ENCODE results near the gene LILRB5. TPM values are rescaled to one million over a fixed set of nuclear protein-coding genes. Genes with fewer than 3 reads are reported as not detected.

Gene LILRB5
- total and polyA plus RNA-seq, 9 of the 15 experiments (the other 6 are each of a cell fraction or from before 2014, with no cell fraction given), result not detected

GRCh38 chr19:54266133-54266532 lies 9.1 kb upstream of the LILRB5 start (continued):
- peak in 1 of 2 experiments; percentile 93; a peak in 3 of 4 replicates for TF ChIP-seq RCOR1 (IDR thresholded peaks at IDR 0.05; ENCODE audit: borderline replicate concordance in 1 of 2, low read depth in 2 of 2, low read length in 2 of 2)
- no peak for TF ChIP-seq MGA (IDR thresholded peaks at IDR 0.05)
- 0 out of 4 replicates have a peak, but pooled peaks of 1 of the 2 experiments have one; percentile 38 for TF ChIP-seq MLLT1 (IDR thresholded peaks at IDR 0.05)
- TF ChIP-seq CTBP1 (IDR thresholded peaks at IDR 0.05; ENCODE audit: borderline replicate concordance), result peak; percentile 98
- no peak for TF ChIP-seq RBM39 (optimal IDR thresholded peaks at IDR 0.05; ENCODE audit: low read depth, low read length)
- no peak for TF ChIP-seq KDM5B (IDR thresholded peaks at IDR 0.05; ENCODE audit: insufficient replicate concordance, low read depth, low read length)
- no peak for TF ChIP-seq TAL1 (IDR thresholded peaks at IDR 0.05)
- no peak for TF ChIP-seq CHD1 (IDR thresholded peaks at IDR 0.05; ENCODE audit: low read length)
- TF ChIP-seq NFRKB (IDR thresholded peaks at IDR 0.05; ENCODE audit: low read depth), result no peak
- TF ChIP-seq CTCFL (IDR thresholded peaks at IDR 0.05; ENCODE audit: borderline replicate concordance, insufficient read depth, low read depth, low read length, poor library complexity, severe bottlenecking), result peak; percentile 79
- no peak for TF ChIP-seq ZNF280B (CRISPR knock-in tag; IDR thresholded peaks at IDR 0.05)
